ENCODE results near the gene CYP2B6. TPM values are rescaled to one million over a fixed set of nuclear protein-coding genes. Genes with fewer than 3 reads are reported as not detected.

Gene CYP2B6
- polyA plus RNA-seq, 3 donors: not detected

- H3K36me3 ChIP-seq (replicated peaks in 1 of 2; ENCODE audit: control insufficient read depth in 1 of 2, insufficient read depth in 2 of 2, low read length in 2 of 2): no peaks in the 10 kb centered on the region
- H3K9me3 ChIP-seq (replicated peaks in 1 of 2; ENCODE audit: control insufficient read depth in 1 of 2, insufficient read depth in 1 of 2, low read length in 2 of 2): no peaks in the 10 kb centered on the region
- H3K79me2 ChIP-seq (ENCODE audit: insufficient read depth, low read length): no peaks in the 10 kb centered on the region
- H3K36me3 Mint-ChIP-seq: no peaks in the 10 kb centered on the region
- no peaks in the 10 kb centered on the region for H4K20me1 ChIP-seq (ENCODE audit: insufficient read depth, low read length)
- 16% methylated on average over 32 of the region's 32 CpGs for WGBS (ENCODE audit: insufficient coverage)
- H3K27ac ChIP-seq (ENCODE audit: low read depth in 1 of 2, low read length in 2 of 2): no peak overlapping the region
- H2AFZ ChIP-seq (ENCODE audit: insufficient read depth, low read depth, low read length, poor library complexity, severe bottlenecking): no peak overlapping the region
- no peak overlapping the region for H3K4me2 ChIP-seq (replicated peaks; ENCODE audit: extremely low read depth, low read length, poor library complexity, severe bottlenecking)
- no peak overlapping the region for H3K4me3 ChIP-seq (replicated peaks in 1 of 3; ENCODE audit: low read depth in 2 of 3, low read length in 3 of 3)
- DNase-seq: no peak
- no peaks in the 10 kb centered on the region for H3K4me1 ChIP-seq (ENCODE audit: control insufficient read depth in 1 of 2, insufficient read depth in 2 of 2, low read length in 2 of 2)
- intact Hi-C loops (cut with micrococcal nuclease): no loop called here
- peaks cover 0 to 2% (median 0%) of the 10 kb centered on the region in 7 donors for H3K9me3 Mint-ChIP-seq
- no peak for TF ChIP-seq CTCF (IDR thresholded peaks at IDR 0.05)
- H3K27me3 Mint-ChIP-seq (ENCODE audit: low read depth in 3 of 3): peaks cover 27 to 35% (median 31%) of the 10 kb centered on the region in 3 donors
- H3K27me3 ChIP-seq (ENCODE audit: control insufficient read depth in 2 of 2, insufficient read depth in 2 of 2, low read length in 2 of 2): peaks cover 0 to 12% of the 10 kb centered on the region in 2 donors
- no peaks in the 10 kb centered on the region for H3K4me1 Mint-ChIP-seq
- no peak overlapping the region for H3K27ac Mint-ChIP-seq
- H3K4me3 Mint-ChIP-seq: peak overlapping the region in 1 of 2 donors; percentile 7
- no peak overlapping the region for H3K9ac ChIP-seq (ENCODE audit: insufficient read depth, low read length, poor library complexity, severe bottlenecking)
Observed at GRCh38 chr19:41025871-41026270, 34.8 kb downstream of the CYP2B6 start.

- Histone ChIP-seq H3K9me3 (replicated peaks in 1 of 2; ENCODE audit: control insufficient read depth in 1 of 2, insufficient read depth in 1 of 2, low read length in 2 of 2) (no peaks in the 10 kb centered on the region), H3K79me2 (ENCODE audit: insufficient read depth, low read length) (no peaks in the 10 kb centered on the region), H4K20me1 (ENCODE audit: insufficient read depth, low read length) (no peaks in the 10 kb centered on the region), H2AFZ (ENCODE audit: insufficient read depth, low read depth, low read length, poor library complexity, severe bottlenecking) (no peak overlapping the region), H3K9ac (ENCODE audit: insufficient read depth, low read length, poor library complexity, severe bottlenecking) (no peak overlapping the region), H3K4me2 (replicated peaks; ENCODE audit: extremely low read depth, low read length, poor library complexity, severe bottlenecking) (no peak overlapping the region), H3K27ac (ENCODE audit: low read depth in 1 of 2, low read length in 2 of 2) (no peak overlapping the region), H3K4me1 (ENCODE audit: control insufficient read depth in 1 of 2, insufficient read depth in 2 of 2, low read length in 2 of 2) (no peaks in the 10 kb centered on the region), H3K4me3 (replicated peaks in 1 of 3; ENCODE audit: low read depth in 2 of 3, low read length in 3 of 3) (no peak overlapping the region), H3K27me3 (ENCODE audit: control insufficient read depth in 2 of 2, insufficient read depth in 2 of 2, low read length in 2 of 2) (peaks cover 0 to 12% of the 10 kb centered on the region in 2 donors), H3K36me3 (replicated peaks in 1 of 2; ENCODE audit: control insufficient read depth in 1 of 2, insufficient read depth in 2 of 2, low read length in 2 of 2) (no peaks in the 10 kb centered on the region)
- intact Hi-C loops (cut with micrococcal nuclease): no loop called here
- Mint-ChIP-seq H3K27ac (no peak overlapping the region), H3K36me3 (no peaks in the 10 kb centered on the region), H3K4me3 (no peak overlapping the region), H3K9me3 (peaks cover 0 to 3% (median 0%) of the 10 kb centered on the region in 7 donors), H3K27me3 (ENCODE audit: low read depth in 3 of 3) (peaks cover 27 to 32% (median 32%) of the 10 kb centered on the region in 3 donors), H3K4me1 (no peaks in the 10 kb centered on the region)
- 83% methylated on average over 4 of the region's 6 CpGs for WGBS (ENCODE audit: insufficient coverage)
- TF ChIP-seq CTCF (IDR thresholded peaks at IDR 0.05): no peak
- no peak for DNase-seq
Observed at GRCh38 chr19:41027273-41027967, 36.3 kb downstream of the CYP2B6 start.
